HG03108 (cell line): Measurements from ENCODE around the gene GOLGA8M.
A peak's percentile ranks its signal among the peaks of the same experiment; 100 is the strongest.
"Not testable (repeated sequence)": the region's sequence is repeated elsewhere in the genome, so short reads cannot be mapped to it uniquely, and the experiment has no call there.

Experiments
- ATAC-seq: cut with Tn5 transposase; IDR thresholded peaks from one replicate; pipeline ENCODE4 v1.9.1; 2021; ENCODE audit warnings: moderate library complexity; ENCODE audit not compliant: unreplicated experiment

Gene GOLGA8M

GRCh38 chr15:28712270-28712669, at the start of gene GOLGA8M:
GOLGA8M (minus strand) TSS chr15:28712421; CDS start chr15:28712323, 98 bp downstream.
- not testable (repeated sequence) for ATAC-seq

GRCh38 chr15:28742890-28743289, 30.7 kb upstream of the GOLGA8M start:
- not testable (repeated sequence) for ATAC-seq

GRCh38 chr15:28738590-28739292, 26.5 kb upstream of the GOLGA8M start:
- ATAC-seq: peak; percentile 46

- ATAC-seq: not testable (repeated sequence)
Observed at GRCh38 chr15:28738200-28738561, 26.0 kb upstream of the GOLGA8M start.

DNA sequence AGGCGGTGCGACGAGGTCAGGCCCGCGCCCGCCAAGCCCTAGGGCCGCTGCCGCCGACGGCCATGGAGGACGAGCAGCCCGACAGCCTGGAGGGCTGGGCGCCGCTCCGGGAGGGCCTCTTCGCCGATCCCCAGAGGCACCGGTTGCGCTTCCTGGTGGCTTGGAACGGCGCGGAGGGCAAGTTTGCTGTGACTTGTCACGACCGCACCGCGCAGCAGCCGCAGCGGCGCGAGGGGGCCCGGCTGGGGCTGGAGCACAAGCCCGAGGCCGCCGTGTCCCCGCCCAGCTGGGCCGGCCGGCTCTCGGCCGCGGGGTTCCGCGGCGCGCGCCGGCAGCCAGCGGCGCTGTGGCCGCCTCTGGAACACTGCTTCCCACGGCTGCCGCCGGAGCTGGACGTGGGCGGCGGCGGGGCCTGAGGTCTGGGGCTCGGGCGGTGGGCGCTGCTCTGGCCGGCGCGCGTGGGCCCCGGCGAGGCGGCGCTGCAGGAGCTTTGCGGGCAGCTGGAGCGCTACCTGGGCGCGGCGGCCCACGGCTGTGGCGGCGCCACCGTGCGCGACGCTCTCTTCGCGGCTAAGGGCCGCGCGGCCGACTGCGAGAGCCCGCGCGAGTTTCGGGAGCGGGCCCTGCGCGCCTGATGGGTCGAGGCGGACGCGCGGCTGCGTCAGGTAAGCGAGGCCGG, 25.4 kb upstream of the GOLGA8M start:
- peak; percentile 57 for ATAC-seq

GRCh38 chr15:28728061-28728460, 15.8 kb upstream of the GOLGA8M start:
- ATAC-seq: not testable (repeated sequence)

GRCh38 chr15:28727026-28727425, 14.8 kb upstream of the GOLGA8M start:
- ATAC-seq: not testable (repeated sequence)

DNA sequence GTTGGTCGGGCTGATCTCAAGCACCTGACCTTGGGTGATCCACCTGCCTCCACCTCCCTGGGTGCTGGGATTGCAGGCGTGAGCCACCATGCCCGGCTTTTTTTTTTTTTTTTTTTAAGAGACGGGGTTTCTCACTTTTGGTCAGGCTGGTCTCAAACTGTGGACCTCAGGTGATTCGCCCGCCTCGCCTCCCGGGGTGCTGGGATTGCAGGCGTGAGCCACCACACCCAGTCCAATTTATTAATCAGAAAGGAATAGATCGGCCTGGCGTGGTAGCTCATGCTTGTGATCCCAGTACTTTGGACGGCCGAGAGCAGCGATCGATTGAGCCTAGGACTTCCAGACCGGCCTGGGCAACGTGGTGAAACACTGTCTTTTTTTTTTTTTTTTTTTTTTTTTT, 13.9 kb upstream of the GOLGA8M start:
- ATAC-seq: no peak

DNA sequence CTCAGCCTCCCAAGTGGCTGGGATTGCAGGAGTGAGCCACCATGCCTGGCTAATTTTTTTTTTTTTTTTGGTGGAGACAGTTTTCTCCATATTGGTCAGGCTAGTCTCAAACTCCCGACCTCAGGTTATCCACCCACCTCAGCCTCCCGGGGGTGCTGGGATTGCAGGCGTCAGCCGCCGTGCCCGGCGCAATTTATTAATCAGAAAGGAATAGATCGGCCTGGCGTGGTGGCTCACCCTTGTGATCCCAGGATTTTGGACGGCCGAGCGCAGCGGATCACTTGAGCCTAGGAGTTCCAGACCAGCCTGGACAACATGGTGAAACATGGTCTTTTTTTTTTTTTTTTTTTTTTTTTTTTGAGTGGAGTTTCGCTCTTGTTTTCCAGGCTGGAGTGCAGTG, 13.3 kb upstream of the GOLGA8M start:
- ATAC-seq: no peak

DNA sequence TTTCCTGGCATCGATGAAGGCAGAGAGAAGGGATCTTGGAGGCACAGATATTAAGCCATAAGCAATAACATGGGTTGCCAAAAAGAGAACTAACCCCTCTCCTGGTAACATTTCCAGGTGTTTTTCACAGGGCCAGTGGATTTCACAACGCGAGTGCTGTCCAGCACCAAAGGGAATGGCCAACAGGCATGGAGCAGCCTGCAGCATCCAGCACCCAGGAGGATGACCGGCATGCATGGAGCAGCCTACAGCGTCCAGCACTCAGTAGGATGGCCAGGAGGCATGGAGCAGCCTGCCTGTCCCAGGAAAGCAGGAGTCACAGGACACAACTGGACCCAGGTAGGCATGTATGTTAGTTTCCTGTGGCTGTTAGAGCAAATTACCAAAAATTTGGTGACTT, 11.8 kb upstream of the GOLGA8M start:
- ATAC-seq: not testable (repeated sequence)

DNA sequence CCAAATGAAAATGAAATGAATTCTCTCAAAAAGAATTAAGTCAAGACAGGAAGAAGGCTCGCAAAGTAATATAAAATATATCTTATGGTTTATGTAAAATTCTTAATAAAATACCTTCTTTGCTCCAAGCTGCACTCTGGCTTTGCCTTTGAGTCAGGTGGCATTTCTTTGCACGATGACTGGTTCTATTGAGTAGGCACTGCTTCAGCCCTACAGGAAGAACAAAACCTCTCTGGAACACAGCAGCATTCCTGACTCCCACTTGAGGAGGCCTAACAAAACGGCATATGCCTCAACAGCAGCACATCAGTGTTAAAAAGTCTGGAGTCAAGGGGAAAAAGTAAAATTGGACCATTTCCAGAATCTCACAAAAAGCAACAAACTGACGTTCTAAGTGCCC, 7.4 kb upstream of the GOLGA8M start:
- ATAC-seq: not testable (repeated sequence)

- not testable (repeated sequence) for ATAC-seq
Observed at GRCh38 chr15:28718576-28718975, 6.4 kb upstream of the GOLGA8M start.

DNA sequence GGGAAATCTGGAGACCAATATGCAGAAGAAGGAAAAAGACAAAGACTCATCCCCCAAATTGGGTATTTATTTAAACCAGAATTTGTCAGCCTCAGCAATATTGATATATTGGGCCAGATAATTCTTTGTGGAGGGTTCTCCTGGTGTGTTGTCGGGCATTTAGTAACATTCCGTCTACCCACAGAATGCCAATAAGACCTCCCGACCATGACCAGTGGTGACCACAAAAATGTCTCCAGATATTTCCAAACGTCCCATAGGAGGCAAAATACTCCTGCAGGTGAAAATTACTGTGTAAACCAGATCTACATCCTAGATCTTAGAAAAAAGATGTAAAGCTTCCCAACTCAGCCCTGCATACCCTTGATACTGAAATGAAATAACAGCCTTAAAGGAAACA, 2.0 kb upstream of the GOLGA8M start:
- not testable (repeated sequence) for ATAC-seq

GRCh38 chr15:28703927-28704326, 8.3 kb downstream of the GOLGA8M start:
- ATAC-seq: not testable (repeated sequence)

- not testable (repeated sequence) for ATAC-seq
Observed at GRCh38 chr15:28702427-28702826, 9.8 kb downstream of the GOLGA8M start.

- ATAC-seq: not testable (repeated sequence)
Observed at GRCh38 chr15:28694006-28694751, 18.0 kb downstream of the GOLGA8M start.

DNA sequence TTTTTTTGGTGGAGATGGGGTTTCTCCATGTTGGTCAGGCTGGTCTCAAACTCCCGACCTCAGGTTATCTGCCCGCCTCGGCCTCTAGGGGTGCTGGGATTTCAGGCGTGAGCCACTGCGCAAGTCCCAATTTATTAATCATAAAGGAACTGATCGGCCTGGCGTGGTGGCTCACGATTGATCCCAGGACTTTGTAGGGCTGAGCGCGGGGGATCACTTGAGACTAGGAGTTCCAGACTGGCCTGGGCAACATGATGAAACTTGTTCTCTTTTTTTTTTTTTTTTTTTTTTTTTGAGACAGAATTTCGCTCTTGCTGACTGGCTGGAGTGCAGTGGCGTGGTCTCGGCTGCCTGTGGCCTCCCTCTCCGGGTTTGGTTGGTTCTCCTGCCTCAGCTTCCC, 19.2 kb downstream of the GOLGA8M start:
- ATAC-seq: not testable (repeated sequence)

- not testable (repeated sequence) for ATAC-seq
Observed at GRCh38 chr15:28673533-28673932, 38.7 kb downstream of the GOLGA8M start.

DNA sequence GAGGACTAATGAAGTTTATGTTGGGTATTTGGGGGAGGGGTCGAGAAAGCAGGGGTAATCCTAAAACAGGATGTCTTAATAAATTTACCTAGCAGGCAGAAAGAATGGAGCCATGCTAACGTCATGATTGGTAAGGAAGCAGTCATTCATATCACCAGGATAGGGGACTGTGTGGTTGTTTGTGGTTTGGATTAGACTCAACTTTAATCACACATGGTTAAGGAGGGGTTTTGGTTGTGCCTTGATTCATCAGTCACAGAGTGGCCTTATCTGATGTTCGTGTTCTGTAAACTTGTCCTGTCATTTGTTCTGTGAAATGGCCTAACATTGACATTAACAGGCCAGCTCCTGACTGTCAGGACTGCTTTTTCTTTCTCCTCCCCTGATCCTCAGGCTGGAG, 40.1 kb downstream of the GOLGA8M start:
- not testable (repeated sequence) for ATAC-seq

DNA sequence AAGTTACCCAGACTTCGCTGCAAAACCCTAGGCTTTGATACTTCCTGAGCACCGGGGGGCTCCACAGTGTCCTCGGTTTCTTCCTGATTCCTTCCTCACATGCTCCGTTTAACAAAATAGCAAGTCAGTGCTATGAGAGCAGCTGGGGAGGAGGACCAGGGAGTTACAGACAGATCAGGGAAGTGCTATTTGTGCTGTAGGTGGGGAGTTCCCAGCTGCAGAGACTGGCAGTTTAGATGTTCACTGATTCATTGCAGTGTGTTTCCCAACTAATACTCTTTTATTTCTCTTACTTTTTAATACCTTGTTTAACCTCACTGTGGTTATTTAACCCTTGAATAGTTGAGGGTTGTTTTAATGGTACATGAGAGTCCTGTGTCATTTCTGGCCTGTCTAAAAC, 45.8 kb downstream of the GOLGA8M start:
- ATAC-seq: not testable (repeated sequence)

GRCh38 chr15:28664575-28664974, 47.6 kb downstream of the GOLGA8M start:
- ATAC-seq: not testable (repeated sequence)

DNA sequence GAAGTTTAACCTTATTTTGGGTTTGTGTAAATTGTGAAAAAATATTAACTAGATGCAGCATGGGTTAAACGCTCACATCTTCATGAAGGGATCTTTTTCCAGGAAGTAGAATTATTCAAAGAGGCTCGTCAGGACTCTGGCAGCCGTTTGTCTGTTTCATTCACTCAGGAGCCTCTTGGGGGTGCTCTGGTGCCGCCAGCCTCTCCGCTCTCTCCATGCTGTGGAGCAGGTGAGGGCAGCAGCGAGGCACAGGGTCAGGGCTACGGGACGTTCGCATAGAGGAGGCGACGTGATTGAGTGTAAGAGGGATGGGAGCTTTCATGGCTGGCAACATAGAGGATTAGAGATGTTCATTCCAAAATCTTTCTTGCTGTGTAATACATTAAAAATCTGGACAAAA, 48.5 kb downstream of the GOLGA8M start:
- ATAC-seq: not testable (repeated sequence)
